ENCODE results near the gene CPSF4L.
"Not testable (repeated sequence)": the region's sequence is repeated elsewhere in the genome, so short reads cannot be mapped to it uniquely, and the experiment has no call there.

Gene CPSF4L

DNA sequence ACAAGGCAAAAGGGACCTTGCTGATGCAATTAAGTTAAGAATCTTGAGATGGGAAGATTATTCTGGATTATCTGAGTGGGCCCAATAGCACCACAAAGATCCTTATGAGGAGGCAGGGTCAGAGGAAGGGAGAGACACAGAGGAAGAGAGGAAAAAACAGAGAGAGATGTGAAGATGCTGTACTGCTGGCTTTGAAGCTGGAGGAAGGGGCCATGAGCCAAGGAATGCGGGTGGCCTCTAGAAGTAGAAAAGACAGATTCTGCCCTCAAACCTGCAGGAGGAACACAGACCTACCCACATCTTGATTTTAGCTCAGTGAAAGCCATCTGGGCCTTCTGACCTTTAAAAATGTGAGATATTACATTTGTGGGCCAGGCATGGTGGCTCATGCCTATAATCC is 8.1 kb upstream of the CPSF4L start:
- DNase-seq (ENCODE audit: low read depth in 3 of 3, low spot score in 1 of 3): no peak

DNA sequence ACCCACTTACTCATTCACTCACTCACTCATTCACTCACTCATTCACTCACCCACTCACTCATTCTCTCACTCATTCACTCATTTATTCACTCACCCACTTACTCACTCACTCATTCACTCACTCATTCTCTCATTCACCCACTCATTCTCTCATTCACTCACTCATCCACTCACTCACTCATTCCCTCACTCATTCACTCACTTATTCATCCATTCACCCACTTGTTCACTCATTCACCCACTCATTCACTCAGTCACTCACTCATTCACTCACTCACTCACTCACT is 7.6 kb upstream of the CPSF4L start:
- DNase-seq (ENCODE audit: low read depth in 3 of 3, low spot score in 1 of 3): no peak

GRCh38 chr17:73268582-73269328 is 7.1 kb upstream of the CPSF4L start:
- DNase-seq (ENCODE audit: low read depth in 3 of 3, low spot score in 1 of 3): no peak

DNA sequence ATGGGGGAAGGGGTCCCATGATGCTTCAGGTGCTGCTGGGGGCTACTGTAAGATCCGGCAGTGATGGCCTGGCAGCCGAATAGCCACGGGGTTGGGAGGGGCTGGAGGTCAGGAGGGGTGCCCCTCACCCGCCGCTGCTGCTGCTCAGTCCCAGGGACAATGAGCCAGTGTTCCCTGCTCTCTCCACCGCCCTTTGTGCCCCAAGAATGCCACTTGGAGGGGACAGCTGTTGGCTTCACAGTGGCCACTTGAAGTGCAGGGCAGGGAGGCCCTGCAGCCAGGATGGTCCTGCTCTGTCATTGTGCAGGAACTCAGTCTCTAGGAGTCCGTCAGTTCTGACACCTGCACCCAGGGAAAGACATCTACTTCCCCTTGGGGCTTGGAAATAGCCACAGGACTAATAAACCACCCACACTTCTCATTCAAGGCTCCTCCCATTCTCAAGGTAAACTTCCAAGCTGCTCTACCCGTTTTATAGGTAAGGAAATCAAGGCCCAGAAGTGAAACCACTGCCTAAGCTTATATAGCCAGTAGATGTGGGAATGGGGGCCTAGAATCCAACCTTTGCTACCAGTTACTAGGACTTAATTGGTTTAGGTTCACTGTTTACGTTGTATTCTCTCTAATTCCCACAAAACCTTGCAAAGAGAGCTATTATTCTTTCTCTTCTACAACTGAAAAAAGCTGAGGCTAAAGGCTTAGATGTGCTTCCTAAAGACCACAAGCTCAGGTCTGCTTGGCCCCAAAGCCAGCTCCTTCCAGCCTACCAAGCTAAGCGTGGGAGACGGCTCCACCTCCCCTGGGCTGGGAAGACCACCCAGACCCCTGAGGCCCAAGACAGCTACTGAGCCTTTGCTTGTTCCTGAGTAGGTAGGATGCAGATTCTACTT is 6.2 kb upstream of the CPSF4L start:
- no peak for DNase-seq (ENCODE audit: low read depth in 3 of 3, low spot score in 1 of 3)

DNA sequence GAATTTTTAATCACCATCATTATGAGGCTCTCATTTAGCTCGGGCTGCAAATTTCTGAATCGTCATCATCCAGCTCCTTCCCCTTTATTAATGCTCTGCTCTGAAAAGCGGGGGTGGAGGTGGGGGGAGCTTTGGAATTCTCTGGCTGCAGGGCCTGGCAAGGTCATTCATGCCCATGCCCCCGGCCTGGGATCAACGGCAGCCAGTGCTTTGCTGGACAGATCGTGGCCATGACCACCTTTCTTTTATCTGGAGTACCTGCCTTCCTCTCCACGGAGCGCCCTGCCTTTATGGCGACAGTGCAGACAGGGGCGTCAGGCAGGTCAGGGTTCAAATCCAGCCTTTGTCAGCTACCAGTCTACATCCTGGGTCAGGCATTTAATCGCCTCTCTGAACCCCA is 5.1 kb upstream of the CPSF4L start:
- no peak for DNase-seq (ENCODE audit: low read depth in 3 of 3, low spot score in 1 of 3)

DNA sequence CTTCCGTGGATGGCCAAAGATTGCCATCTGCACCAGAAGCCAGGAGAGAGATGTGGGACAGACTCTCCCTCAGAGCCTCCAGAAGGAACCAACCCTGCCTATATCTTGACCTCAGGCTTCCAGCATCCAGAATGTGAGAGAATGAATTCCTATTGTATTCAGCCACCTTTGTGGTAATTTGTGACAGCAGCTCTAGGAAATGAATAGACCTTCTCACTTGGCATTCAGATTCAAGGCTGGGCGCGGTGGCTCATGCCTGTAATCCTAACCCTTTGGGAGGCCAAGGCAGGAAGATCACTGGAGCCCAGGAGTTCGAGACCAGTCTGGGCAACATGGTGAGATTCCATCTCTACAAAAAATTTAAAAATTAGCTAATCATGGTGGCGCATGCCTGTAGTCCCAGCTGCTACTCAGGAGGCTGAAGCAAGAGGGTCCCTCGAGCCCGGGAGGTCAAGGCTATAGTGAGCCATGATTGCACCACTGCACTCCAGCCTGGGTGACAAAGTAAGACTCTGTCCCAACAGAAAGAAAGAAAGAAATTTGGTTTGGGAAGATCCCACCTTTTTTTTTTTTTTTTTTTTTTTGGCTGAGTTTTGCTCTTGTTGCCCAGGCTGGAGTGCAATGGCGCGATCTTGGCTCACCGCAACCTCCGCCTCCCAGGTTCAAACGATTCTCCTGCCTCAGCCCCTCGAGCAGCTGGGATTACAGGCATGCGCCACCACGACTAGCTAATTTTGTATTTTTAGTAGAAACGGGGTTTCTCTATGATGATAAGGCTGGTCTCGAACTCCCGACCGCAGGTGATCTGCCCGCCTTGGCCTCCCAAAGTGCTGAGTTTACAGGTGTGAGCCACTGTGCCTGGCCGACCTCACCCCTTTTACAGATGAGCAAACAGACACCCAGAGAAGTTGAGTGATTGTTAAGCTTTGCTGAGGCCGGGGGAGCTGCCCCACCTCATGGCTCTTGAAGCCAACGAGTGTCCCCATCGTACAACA is 4.3 kb upstream of the CPSF4L start:
- DNase-seq (ENCODE audit: low read depth in 3 of 3, low spot score in 1 of 3): no peak

DNA sequence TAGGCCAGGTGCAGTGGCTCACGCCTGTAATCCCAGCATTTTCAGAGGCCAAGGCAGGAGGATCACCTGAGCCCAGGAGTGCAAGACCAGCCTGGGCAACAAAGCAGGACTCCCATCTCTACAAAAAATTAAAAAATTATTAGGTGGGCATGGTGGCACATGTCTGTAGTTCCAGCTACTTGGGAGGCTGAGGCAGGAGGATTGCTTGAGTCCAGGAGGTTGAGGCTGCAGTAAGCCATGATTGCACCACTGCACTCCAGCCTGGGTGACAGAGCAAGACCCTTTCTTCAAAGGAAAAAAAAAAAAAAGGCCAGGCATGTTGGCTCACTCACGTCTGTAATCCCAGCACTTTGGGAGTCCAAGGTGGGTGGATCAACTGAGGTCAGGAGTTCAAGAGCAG is 2.8 kb upstream of the CPSF4L start:
- not testable (repeated sequence) for DNase-seq (ENCODE audit: low read depth in 3 of 3, low spot score in 1 of 3)

DNA sequence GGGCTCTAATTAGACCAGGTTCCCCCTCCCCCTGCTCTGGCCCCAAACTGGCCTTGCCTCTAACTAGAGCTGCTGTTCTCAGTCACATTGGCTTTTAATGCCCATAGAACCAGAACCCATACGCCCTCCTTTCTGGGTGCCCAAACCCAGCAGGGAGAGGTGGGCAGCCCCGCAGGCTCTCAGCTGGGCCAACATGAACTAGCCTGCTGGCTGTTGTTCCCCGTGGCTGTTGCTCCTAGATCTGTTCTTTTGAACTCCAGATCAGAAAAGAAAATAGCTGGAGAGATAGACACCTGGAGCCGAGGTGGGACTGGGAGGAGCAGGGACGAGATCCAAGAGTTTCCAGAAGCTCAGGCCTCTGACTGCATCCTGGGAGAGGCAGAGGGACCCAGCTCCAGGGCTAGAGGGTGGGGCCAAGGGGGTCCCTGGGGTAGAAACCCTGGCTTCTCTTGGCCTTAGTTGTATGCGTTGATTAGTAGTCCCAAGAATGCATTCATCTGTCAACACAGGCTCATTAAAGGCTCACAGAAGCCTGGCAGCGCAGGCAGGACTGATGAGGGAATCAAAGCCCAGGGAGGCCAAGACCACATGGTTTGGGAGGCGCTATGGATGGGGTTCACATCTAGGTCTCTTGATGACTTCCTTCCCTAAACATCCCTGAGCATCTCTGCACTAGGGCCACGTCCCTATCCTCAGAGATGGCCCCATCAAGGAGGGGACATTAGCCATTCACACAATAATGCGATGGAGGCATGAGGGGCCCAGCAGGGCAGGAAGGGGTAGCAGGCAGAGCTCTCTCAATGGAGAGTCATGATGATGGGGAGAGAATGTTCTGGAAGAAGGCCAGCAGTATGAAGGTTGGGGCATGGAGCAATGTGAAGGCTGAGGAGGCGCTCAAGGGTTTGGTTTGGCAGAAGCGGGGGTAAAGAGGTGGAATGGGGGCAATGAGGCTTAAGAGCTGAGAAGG is 1.3 kb upstream of the CPSF4L start:
- no peak for DNase-seq (ENCODE audit: low read depth in 3 of 3, low spot score in 1 of 3)

DNA sequence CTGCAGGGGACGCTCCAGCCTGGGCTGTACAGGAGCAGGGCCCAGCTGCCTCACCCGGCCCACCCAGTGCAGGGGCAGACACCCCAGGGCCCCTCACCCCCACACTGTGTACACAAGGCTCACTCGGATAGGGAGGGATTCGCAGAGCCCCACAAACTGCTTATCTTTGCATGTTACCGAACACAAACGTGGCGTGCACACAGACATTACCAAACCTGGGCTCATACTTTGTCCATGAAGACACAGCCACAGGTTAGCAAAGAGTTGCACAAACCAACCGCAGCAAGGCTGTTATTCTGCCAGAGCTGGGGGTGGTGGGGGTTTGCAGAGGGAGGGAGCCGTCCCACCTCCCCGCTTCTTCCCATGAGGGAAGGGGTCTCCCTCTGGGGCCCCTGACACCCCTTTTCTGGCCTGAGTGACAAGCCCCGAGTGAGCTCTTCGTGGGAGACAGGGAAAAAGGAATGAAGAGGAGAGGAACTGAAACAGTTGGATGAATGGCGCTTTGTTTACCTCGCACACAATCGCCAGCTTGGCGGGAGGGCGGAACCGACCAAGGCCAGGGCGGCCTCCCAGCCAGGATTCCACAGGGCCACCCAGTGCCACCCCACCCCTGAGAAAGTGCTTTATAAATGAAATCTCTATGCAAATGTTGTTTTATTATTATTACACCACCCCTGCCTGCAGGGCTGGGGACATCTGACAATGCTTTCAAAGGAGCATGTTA is 434 bp upstream of the CPSF4L start:
- no peak for DNase-seq (ENCODE audit: low read depth in 3 of 3, low spot score in 1 of 3)

DNA sequence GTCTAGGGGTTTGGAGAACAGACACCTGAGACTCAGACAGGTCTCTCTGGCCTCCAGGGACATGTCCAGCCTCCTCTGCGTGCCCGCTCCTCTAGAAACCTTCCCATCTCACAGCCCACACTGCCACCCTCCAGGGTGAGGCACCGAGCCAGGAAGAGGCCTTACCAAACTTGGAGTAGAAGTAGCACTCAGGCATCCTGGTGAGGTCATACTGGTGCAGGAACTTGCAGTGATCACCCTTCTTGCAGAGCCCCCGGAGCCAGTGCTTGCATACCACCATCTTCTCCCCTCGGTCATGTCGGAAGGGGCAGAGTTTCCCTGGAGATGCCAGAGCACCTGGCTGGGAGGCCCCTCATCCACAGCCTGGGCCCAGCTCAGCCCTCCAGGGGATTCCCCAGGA is 4.2 kb downstream of the CPSF4L start:
- no peak for DNase-seq (ENCODE audit: low read depth in 3 of 3, low spot score in 1 of 3)

DNA sequence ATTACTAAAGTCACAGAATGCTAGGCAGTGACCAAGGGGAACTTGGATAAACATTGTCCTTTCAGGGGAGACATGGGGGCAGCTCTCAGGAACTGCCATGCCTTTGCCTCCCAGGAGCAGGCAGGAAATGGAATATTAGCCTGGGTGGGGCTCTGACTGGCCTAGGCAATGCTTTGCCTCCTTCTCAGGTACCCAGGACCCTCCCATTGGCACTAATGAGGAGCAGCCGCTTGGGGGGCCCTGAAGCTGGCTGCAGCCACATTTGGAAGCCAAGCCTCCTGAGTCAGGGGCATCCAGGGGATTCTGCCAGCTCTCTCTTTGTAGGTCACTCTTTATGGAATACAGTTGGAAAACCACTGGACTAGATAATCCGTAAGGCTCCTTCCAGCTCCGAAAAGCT is 5.5 kb downstream of the CPSF4L start:
- DNase-seq (ENCODE audit: low read depth in 3 of 3, low spot score in 1 of 3): no peak

DNA sequence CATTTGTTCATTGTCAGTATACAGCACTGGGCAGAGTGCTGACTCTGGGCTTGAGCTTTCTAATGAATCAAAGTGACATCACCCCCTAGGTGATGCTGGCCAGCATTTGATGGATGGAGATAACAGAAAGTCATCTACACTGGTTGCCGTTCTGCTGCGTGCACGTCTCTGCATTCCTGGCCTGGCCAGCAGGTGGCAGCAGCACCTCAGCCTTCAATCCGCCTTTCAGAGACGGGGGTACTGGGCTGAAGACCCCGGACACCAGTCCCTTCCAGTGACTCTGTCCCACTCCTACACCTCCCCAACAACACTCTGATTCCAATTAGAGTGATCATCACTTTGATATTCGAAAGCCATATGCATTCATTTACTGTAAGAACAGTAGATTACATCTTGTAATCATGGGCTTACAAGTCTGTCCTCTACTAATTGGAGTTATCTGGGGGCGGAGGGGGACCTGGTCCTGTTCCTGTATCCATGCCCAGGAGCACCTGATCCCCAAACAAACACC is 6.0 kb downstream of the CPSF4L start:
- DNase-seq (ENCODE audit: low read depth in 3 of 3, low spot score in 1 of 3): peak in 2 of 3 donors; percentile 22 to 52

GRCh38 chr17:73251871-73252270 is 9.8 kb downstream of the CPSF4L start:
- DNase-seq (ENCODE audit: low read depth in 3 of 3, low spot score in 1 of 3): no peak

DNA sequence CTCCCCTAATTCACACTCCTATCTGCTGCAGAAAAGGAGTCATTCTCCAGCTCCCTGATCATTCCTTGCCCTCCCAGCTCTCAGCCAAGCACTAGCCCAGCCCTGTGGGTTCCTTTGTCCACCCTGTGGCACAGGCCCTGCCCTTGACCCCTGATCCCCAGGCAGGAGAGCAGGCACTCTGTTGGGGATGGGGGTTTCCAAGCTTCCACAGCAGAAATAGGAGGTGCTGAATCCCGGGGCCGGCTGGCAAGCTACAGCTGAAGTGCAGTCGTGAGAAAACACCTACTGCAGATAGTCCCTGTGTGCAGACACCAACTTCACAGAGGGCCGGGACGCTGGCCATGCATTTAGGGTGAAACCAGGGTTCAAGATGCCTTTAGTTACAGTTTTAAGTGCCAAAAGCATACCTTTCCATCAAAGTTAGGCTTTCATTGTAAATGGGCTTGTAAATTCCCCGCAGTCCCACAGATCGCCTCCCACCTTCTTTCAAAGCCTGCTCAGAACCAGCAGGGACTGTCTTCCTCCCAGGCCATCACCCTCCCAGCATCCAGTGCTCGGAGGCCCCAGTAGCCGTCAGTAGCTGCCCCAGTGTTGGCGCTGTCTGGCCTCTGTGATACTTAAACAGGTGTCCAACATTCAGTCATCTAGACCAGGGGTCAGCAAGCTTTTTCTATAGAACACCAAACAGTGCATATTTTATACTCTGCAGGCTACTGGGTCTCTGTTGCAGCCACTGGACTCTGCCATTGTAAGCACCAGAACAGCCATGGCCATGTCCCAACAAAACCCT is 10.6 kb downstream of the CPSF4L start:
- no peak for DNase-seq (ENCODE audit: low read depth in 3 of 3, low spot score in 1 of 3)

DNA sequence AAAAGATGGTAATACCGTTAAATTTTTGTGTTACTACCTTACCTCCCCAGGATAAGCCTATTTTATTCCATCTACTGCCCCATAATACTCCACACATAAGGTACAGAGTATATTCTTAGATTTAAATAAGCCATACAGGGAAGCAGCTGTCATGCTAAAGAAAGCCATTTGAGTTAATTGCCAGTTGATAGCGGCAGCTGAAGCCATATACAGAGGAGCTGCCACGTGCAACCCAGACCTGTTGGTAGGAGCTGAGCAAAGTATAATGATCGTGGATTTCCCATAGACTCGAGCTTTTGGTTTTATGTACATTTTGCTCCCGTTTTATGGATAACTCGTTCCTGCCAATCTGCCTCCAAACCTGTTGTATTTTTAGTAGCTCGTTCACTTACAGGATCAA is 12.0 kb downstream of the CPSF4L start:
- no peak for DNase-seq (ENCODE audit: low read depth in 3 of 3, low spot score in 1 of 3)

GRCh38 chr17:73248532-73248931 is 13.1 kb downstream of the CPSF4L start:
- DNase-seq (ENCODE audit: low read depth in 3 of 3, low spot score in 1 of 3): no peak

GRCh38 chr17:73247726-73248125 is 14.0 kb downstream of the CPSF4L start:
- DNase-seq (ENCODE audit: low read depth in 3 of 3, low spot score in 1 of 3): no peak

- no peak for DNase-seq (ENCODE audit: low read depth in 3 of 3, low spot score in 1 of 3)
These were observed 21.1 kb downstream of the CPSF4L start for GRCh38 chr17:73240561-73240960.

DNA sequence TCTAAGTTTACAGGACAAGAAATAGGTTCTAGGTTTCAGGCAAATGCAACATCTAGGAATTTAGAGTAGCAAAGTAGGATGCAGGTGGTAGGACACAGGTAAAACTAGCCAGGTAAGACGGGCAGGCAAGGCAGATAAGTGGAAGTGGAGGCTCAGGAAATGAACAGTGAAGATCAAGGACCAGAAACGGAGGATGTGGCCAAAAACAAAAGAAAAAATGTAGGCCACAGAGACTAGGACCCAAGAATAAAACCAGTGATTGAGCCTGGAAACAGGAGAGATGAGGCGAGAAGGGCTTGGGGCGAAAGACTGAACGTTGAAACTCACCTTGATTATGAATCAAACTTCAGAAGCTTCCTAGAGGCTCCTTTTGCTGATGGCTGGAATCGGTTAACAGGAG is 24.0 kb downstream of the CPSF4L start:
- no peak for DNase-seq (ENCODE audit: low read depth in 3 of 3, low spot score in 1 of 3)

Data from stimulated activated CD4-positive, alpha-beta T cell treated with anti-CD3 and anti-CD28 coated beads, TNF-alpha, amount 100 ng/mL, for 1 hour (primary cell).